KMS-11 (cell line): ENCODE data around the gene SPDYE18.
"Not testable (repeated sequence)": the region's sequence is repeated elsewhere in the genome, so short reads cannot be mapped to it uniquely, and the experiment has no call there.

Source experiments
- H2AFZ ChIP-seq: fragments of 200-600 bp; sonication (generic); 2 replicates; pipeline ENCODE4 v1.6.1; 2016; ENCODE audit warnings: antibody characterized with exemption, mixed run types, low read depth
- H3K27ac ChIP-seq: fragments of 200-600 bp; sonication (generic); 2 replicates; pipeline ENCODE4 v1.6.1; 2016; ENCODE audit warnings: mild to moderate bottlenecking, mixed run types
- H3K27me3 ChIP-seq: fragments of 200-600 bp; sonication (generic); 2 replicates; pipeline ENCODE4 v1.6.1; 2017; ENCODE audit warnings: mild to moderate bottlenecking, low read depth, mixed run types, moderate library complexity; ENCODE audit not compliant: insufficient read depth
- H3K36me3 ChIP-seq: fragments of 200-600 bp; sonication (generic); 2 replicates; pipeline ENCODE4 v1.6.1; 2017; ENCODE audit warnings: mild to moderate bottlenecking, mixed run types; ENCODE audit not compliant: insufficient read depth
- H3K4me1 ChIP-seq: fragments of 200-600 bp; sonication (generic); 2 replicates; pipeline ENCODE4 v1.6.1; 2016; ENCODE audit warnings: mild to moderate bottlenecking, low read depth, mixed run types; ENCODE audit not compliant: poor library complexity, severe bottlenecking
- H3K4me2 ChIP-seq: fragments of 200-600 bp; sonication (generic); 2 replicates; pipeline ENCODE4 v1.7.0; 2016; ENCODE audit warnings: mild to moderate bottlenecking, mixed run types
- H3K4me3 ChIP-seq: fragments of 200-600 bp; sonication (generic); IDR thresholded peaks from 2 replicates; pipeline ENCODE4 v1.6.1; 2017; ENCODE audit warnings: low read depth, low read length, mixed read lengths; ENCODE audit not compliant: insufficient read depth
- H3K79me2 ChIP-seq: fragments of 200-600 bp; sonication (generic); 2 replicates; pipeline ENCODE4 v1.6.1; 2016; ENCODE audit warnings: low read depth, mixed run types; ENCODE audit not compliant: insufficient read depth
- H3K9ac ChIP-seq: fragments of 200-600 bp; sonication (generic); 2 replicates; pipeline ENCODE4 v1.6.1; 2016; ENCODE audit warnings: mild to moderate bottlenecking, mixed run types
- H4K20me1 ChIP-seq: fragments of 200-600 bp; sonication (generic); 2 replicates; pipeline ENCODE4 v1.6.1; 2016; ENCODE audit warnings: mild to moderate bottlenecking, mixed run types; ENCODE audit not compliant: insufficient read depth

Gene SPDYE18

GRCh38 chr7:77062557-77062956 is at the start of gene SPDYE18:
SPDYE18 (minus strand) TSS chr7:77062558; CDS start chr7:77060512, 2,046 bp downstream.
- H3K27ac ChIP-seq, H2AFZ ChIP-seq, H3K4me1 ChIP-seq: not testable (repeated sequence)

GRCh38 chr7:77108362-77108761 is 46.0 kb upstream of the SPDYE18 start:
- not testable (repeated sequence) for H3K4me1 ChIP-seq, H3K27me3 ChIP-seq, H3K9ac ChIP-seq, H3K36me3 ChIP-seq, H2AFZ ChIP-seq, H3K27ac ChIP-seq, H3K4me2 ChIP-seq, H3K79me2 ChIP-seq, H4K20me1 ChIP-seq, H3K4me3 ChIP-seq

More at GRCh38 chr7:77062557-77062956, at the start of gene SPDYE18:
- H3K79me2 ChIP-seq, H4K20me1 ChIP-seq, H3K4me2 ChIP-seq, H3K4me3 ChIP-seq, H3K27me3 ChIP-seq, H3K9ac ChIP-seq, H3K36me3 ChIP-seq: not testable (repeated sequence)

- H3K36me3 ChIP-seq, H2AFZ ChIP-seq, H3K9ac ChIP-seq, H3K4me3 ChIP-seq, H3K27ac ChIP-seq, H3K4me2 ChIP-seq, H4K20me1 ChIP-seq, H3K79me2 ChIP-seq, H3K4me1 ChIP-seq, H3K27me3 ChIP-seq: not testable (repeated sequence)
Observed at GRCh38 chr7:77107659-77108058, 45.3 kb upstream of the SPDYE18 start.

- H2AFZ ChIP-seq, H3K27ac ChIP-seq, H3K4me2 ChIP-seq, H4K20me1 ChIP-seq, H3K27me3 ChIP-seq, H3K79me2 ChIP-seq, H3K4me3 ChIP-seq, H3K9ac ChIP-seq, H3K36me3 ChIP-seq, H3K4me1 ChIP-seq: not testable (repeated sequence)
Observed at GRCh38 chr7:77105904-77106303, 43.5 kb upstream of the SPDYE18 start.

- H3K27ac ChIP-seq, H3K79me2 ChIP-seq, H3K4me2 ChIP-seq, H4K20me1 ChIP-seq, H2AFZ ChIP-seq, H3K4me1 ChIP-seq, H3K9ac ChIP-seq, H3K36me3 ChIP-seq, H3K27me3 ChIP-seq, H3K4me3 ChIP-seq: not testable (repeated sequence)
Observed at GRCh38 chr7:77102671-77103070, 40.3 kb upstream of the SPDYE18 start.

GRCh38 chr7:77101187-77101586 is 38.8 kb upstream of the SPDYE18 start:
- H3K4me3 ChIP-seq, H2AFZ ChIP-seq: not testable (repeated sequence)

GRCh38 chr7:77100501-77100900 is 38.1 kb upstream of the SPDYE18 start:
- H2AFZ ChIP-seq, H3K4me1 ChIP-seq, H3K27me3 ChIP-seq, H3K9ac ChIP-seq, H3K4me3 ChIP-seq, H3K79me2 ChIP-seq, H3K27ac ChIP-seq, H4K20me1 ChIP-seq, H3K36me3 ChIP-seq, H3K4me2 ChIP-seq: not testable (repeated sequence)

More at GRCh38 chr7:77101187-77101586, 38.8 kb upstream of the SPDYE18 start:
- not testable (repeated sequence) for H3K27ac ChIP-seq, H3K79me2 ChIP-seq, H4K20me1 ChIP-seq, H3K27me3 ChIP-seq, H3K4me2 ChIP-seq, H3K9ac ChIP-seq, H3K36me3 ChIP-seq, H3K4me1 ChIP-seq

GRCh38 chr7:77092301-77092700 is 29.9 kb upstream of the SPDYE18 start:
- H4K20me1 ChIP-seq, H3K4me1 ChIP-seq, H3K27ac ChIP-seq, H3K36me3 ChIP-seq, H2AFZ ChIP-seq, H3K9ac ChIP-seq, H3K4me3 ChIP-seq, H3K79me2 ChIP-seq, H3K27me3 ChIP-seq, H3K4me2 ChIP-seq: not testable (repeated sequence)

- not testable (repeated sequence) for H3K27me3 ChIP-seq
Observed at GRCh38 chr7:77082192-77082591, 19.8 kb upstream of the SPDYE18 start.

GRCh38 chr7:77080236-77080635 is 17.9 kb upstream of the SPDYE18 start:
- not testable (repeated sequence) for H3K4me3 ChIP-seq, H3K79me2 ChIP-seq, H3K4me1 ChIP-seq, H3K27ac ChIP-seq, H2AFZ ChIP-seq, H4K20me1 ChIP-seq, H3K9ac ChIP-seq, H3K27me3 ChIP-seq, H3K36me3 ChIP-seq, H3K4me2 ChIP-seq

More at GRCh38 chr7:77082192-77082591, 19.8 kb upstream of the SPDYE18 start:
- H3K9ac ChIP-seq, H3K36me3 ChIP-seq, H4K20me1 ChIP-seq, H3K4me1 ChIP-seq, H3K4me2 ChIP-seq, H3K79me2 ChIP-seq, H2AFZ ChIP-seq, H3K4me3 ChIP-seq, H3K27ac ChIP-seq: not testable (repeated sequence)

- H3K4me1 ChIP-seq, H3K4me3 ChIP-seq, H3K4me2 ChIP-seq, H4K20me1 ChIP-seq, H3K79me2 ChIP-seq, H3K36me3 ChIP-seq, H3K9ac ChIP-seq, H3K27ac ChIP-seq, H3K27me3 ChIP-seq, H2AFZ ChIP-seq: not testable (repeated sequence)
Observed at GRCh38 chr7:77079624-77080023, 17.3 kb upstream of the SPDYE18 start.
